Mesenchymal stem cell (in vitro differentiated cells and primary cell): ENCODE results near the gene CASTOR1.

ENCODE experiments used
- DNase-seq: peaks from one replicate; pipeline ENCODE4 v3.0.0-alpha.2; 2013
- H2AFZ ChIP-seq: one replicate; pipeline ENCODE4 v1.6.1; 2013; ENCODE audit warnings: low read depth, mild to moderate bottlenecking, control low read depth, inconsistent platforms, low read length, moderate library complexity
- H2AK5ac ChIP-seq: 2 replicates; pipeline ENCODE4 v1.6.1; 2013; ENCODE audit warnings: low read length, moderate library complexity, mild to moderate bottlenecking, inconsistent platforms; ENCODE audit not compliant: severe bottlenecking
- H2BK120ac ChIP-seq: one replicate; pipeline ENCODE4 v1.6.1; 2013; ENCODE audit warnings: low read depth, mild to moderate bottlenecking, inconsistent platforms, low read length, moderate library complexity
- H2BK12ac ChIP-seq, 2 experiments: one replicate each; pipeline ENCODE4 v1.6.1; 2013; ENCODE audit warnings: inconsistent platforms in 2 of 2, low read length in 2 of 2, mild to moderate bottlenecking in 2 of 2, moderate library complexity in 2 of 2, control low read depth in 1 of 2
- H2BK15ac ChIP-seq: one replicate; pipeline ENCODE4 v1.6.1; 2013; ENCODE audit warnings: mild to moderate bottlenecking, low read depth, inconsistent platforms; ENCODE audit not compliant: poor library complexity, severe bottlenecking
- H2BK5ac ChIP-seq: 2 replicates; pipeline ENCODE4 v1.6.1; 2013; ENCODE audit warnings: low read depth, mild to moderate bottlenecking, low read length, control low read depth, inconsistent platforms; ENCODE audit not compliant: poor library complexity, severe bottlenecking
- H3K14ac ChIP-seq, 2 experiments: one replicate each; pipeline ENCODE4 v1.6.1; 2013; ENCODE audit warnings: inconsistent platforms in 2 of 2, low read length in 2 of 2, control low read depth in 1 of 2, mild to moderate bottlenecking in 1 of 2, moderate library complexity in 1 of 2
- H3K18ac ChIP-seq, 2 experiments: one replicate each; pipeline ENCODE4 v1.6.1; 2013; ENCODE audit warnings: inconsistent platforms in 2 of 2, low read length in 2 of 2, control low read depth in 1 of 2, low read depth in 1 of 2, mild to moderate bottlenecking in 1 of 2
- H3K23ac ChIP-seq, 2 experiments: one replicate each; pipeline ENCODE4 v1.6.1; 2013; ENCODE audit warnings: inconsistent platforms in 2 of 2, low read length in 2 of 2, mild to moderate bottlenecking in 2 of 2, moderate library complexity in 2 of 2, control low read depth in 1 of 2
- H3K27ac ChIP-seq: 2 replicates; pipeline ENCODE4 v1.5.1; 2013; ENCODE audit warnings: mild to moderate bottlenecking, moderate library complexity, low read length, control low read depth, inconsistent platforms; ENCODE audit not compliant: poor library complexity, severe bottlenecking
- H3K27me3 ChIP-seq, 2 experiments: 2 replicates each; pipeline versions ENCODE4 v1.6.1 to v1.7.0; 2013; ENCODE audit warnings: low read length in 2 of 2, mild to moderate bottlenecking in 2 of 2, moderate library complexity in 2 of 2, control low read depth in 1 of 2, inconsistent platforms in 1 of 2; ENCODE audit not compliant: control insufficient read depth in 1 of 2, insufficient read depth in 1 of 2
- H3K36me3 ChIP-seq, 2 experiments: 2 replicates each; pipeline versions ENCODE4 v1.6.1 to v1.7.0; 2013; ENCODE audit warnings: low read length in 2 of 2, control low read depth in 1 of 2, inconsistent platforms in 1 of 2, low read depth in 1 of 2, mild to moderate bottlenecking in 1 of 2; ENCODE audit not compliant: insufficient read depth in 2 of 2, control insufficient read depth in 1 of 2
- H3K4ac ChIP-seq, 2 experiments: one replicate each; pipeline ENCODE4 v1.6.1; 2013; ENCODE audit warnings: inconsistent platforms in 2 of 2, low read length in 2 of 2, mild to moderate bottlenecking in 2 of 2, moderate library complexity in 2 of 2, control low read depth in 1 of 2, low read depth in 1 of 2
- H3K4me1 ChIP-seq: 2 replicates; pipeline ENCODE4 v1.6.1; 2013; ENCODE audit warnings: low read depth, low read length, control low read depth; ENCODE audit not compliant: control insufficient read depth, insufficient read depth
- H3K4me2 ChIP-seq: 2 replicates; pipeline ENCODE4 v1.6.1; 2013; ENCODE audit warnings: low read length, mild to moderate bottlenecking, inconsistent platforms; ENCODE audit not compliant: poor library complexity, severe bottlenecking
- H3K4me3 ChIP-seq, 2 experiments: 2 replicates each; pipeline versions ENCODE4 v1.5.1 to v1.7.0; 2013; ENCODE audit warnings: low read length in 2 of 2, mild to moderate bottlenecking in 2 of 2, control low read depth in 1 of 2, low read depth in 1 of 2; ENCODE audit not compliant: insufficient read depth in 1 of 2
- H3K79me1 ChIP-seq: replicated peaks from 2 replicates; pipeline ENCODE4 v1.6.1; 2013; ENCODE audit warnings: mild to moderate bottlenecking, control low read depth, low read length, inconsistent platforms; ENCODE audit not compliant: poor library complexity, severe bottlenecking
- H3K9ac ChIP-seq: 2 replicates; pipeline ENCODE4 v1.7.0; 2013; ENCODE audit warnings: mild to moderate bottlenecking, low read length, moderate library complexity
- H3K9me3 ChIP-seq: 2 replicates; pipeline ENCODE4 v1.7.0; 2013; ENCODE audit warnings: mild to moderate bottlenecking, low read length; ENCODE audit not compliant: control insufficient read depth
- H4K8ac ChIP-seq: one replicate; pipeline ENCODE4 v1.6.1; 2013; ENCODE audit warnings: inconsistent platforms, mild to moderate bottlenecking, low read length, moderate library complexity
- H4K91ac ChIP-seq: one replicate; pipeline ENCODE4 v1.6.1; 2013; ENCODE audit warnings: mild to moderate bottlenecking, low read length, inconsistent platforms
- WGBS: methylation state at CpG from one replicate; pipeline ENCODE4 v1.1.7; 2013; ENCODE audit warnings: mixed read lengths; 5-methylcytosine and 5-hydroxymethylcytosine counted together

The CASTOR1 gene

GRCh38 chr22:30297276-30297990 is 8.1 kb upstream of the CASTOR1 start:
- Histone ChIP-seq H2BK15ac (no peak overlapping the region), H2BK5ac (no peak overlapping the region), H3K14ac (no peak overlapping the region), H3K18ac (no peak overlapping the region), H2BK12ac (no peak overlapping the region), H3K9me3 (no peaks in the 10 kb centered on the region), H2BK120ac (no peak overlapping the region), H2AK5ac (no peak overlapping the region), H3K9ac (no peak overlapping the region), H4K91ac (no peak overlapping the region), H3K27ac (no peak overlapping the region), H3K4me3 (no peak overlapping the region), H4K8ac (no peak overlapping the region), H3K79me1 (peaks cover 65% of the 10 kb centered on the region), H3K36me3 (peaks cover 87 to 96% of the 10 kb centered on the region in 2 experiments), H3K23ac (no peak overlapping the region), H2AFZ (no peak overlapping the region), H3K4me1 (peaks cover 14% of the 10 kb centered on the region), H3K4ac (no peak overlapping the region), H3K4me2 (no peak overlapping the region), H3K27me3 (no peaks in the 10 kb centered on the region)
- WGBS = 93% methylated on average over 11 of the region's 11 CpGs
- DNase-seq = no peak

DNA sequence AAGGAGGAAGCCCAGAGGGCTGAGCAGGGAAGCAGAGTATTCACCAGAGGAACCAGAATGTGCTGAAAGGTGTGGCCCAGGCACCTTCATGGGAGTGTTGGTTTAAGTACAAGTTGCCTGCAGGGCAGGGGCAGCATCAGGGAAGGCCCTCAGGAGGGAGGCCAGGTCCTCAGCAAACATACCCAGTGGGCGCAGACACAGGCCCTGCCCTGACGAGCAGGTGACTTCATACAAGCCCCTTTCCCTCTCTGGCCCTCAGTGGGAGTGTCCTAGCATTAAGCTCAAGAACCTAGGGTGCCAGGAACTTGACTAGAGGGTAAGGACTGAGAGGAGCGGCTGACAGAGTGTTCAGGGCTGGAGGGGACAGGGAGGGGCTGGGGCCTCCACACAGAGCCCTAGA is 7.5 kb upstream of the CASTOR1 start:
- H4K91ac ChIP-seq = no peak overlapping the region
- H2AK5ac ChIP-seq = no peak overlapping the region
- peaks cover 63% of the 10 kb centered on the region for H3K79me1 ChIP-seq
- peaks cover 10% of the 10 kb centered on the region for H3K4me1 ChIP-seq
- H3K4me2 ChIP-seq = no peak overlapping the region
- no peak for DNase-seq
- H3K36me3 ChIP-seq = peaks cover 93 to 96% of the 10 kb centered on the region in 2 experiments
- H3K9ac ChIP-seq = no peak overlapping the region
- no peak overlapping the region for H3K4me3 ChIP-seq
- no peak overlapping the region for H3K4ac ChIP-seq
- no peak overlapping the region for H4K8ac ChIP-seq
- H3K27ac ChIP-seq = no peak overlapping the region
- no peaks in the 10 kb centered on the region for H3K27me3 ChIP-seq
- H3K9me3 ChIP-seq = no peaks in the 10 kb centered on the region
- no peak overlapping the region for H3K18ac ChIP-seq
- no peak overlapping the region for H2AFZ ChIP-seq
- no peak overlapping the region for H2BK120ac ChIP-seq
- H3K14ac ChIP-seq = no peak overlapping the region
- H2BK15ac ChIP-seq = no peak overlapping the region
- H2BK5ac ChIP-seq = no peak overlapping the region
- WGBS = 92% methylated on average over 3 of the region's 3 CpGs
- H3K23ac ChIP-seq = no peak overlapping the region
- H2BK12ac ChIP-seq = no peak overlapping the region

DNA sequence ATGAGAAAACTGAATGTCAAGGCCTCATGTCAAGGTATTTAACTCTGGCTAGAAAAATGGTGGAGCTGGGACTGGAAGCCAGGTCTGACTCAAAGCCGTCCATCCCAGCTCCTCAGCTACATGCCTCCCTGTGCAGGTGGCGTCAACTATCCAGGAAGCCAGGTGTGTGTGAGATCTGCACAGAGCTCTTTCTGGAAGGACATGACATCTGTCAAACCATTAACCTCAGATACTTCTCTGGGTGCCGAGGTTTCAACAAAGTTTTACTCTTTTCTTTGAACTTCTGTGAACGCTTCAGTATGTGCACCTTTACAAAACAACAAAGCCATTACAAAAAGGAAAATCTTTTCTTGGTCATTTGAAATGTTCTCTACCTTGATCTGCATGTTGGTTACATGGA is 7.0 kb upstream of the CASTOR1 start:
- H3K14ac ChIP-seq = no peak overlapping the region

GRCh38 chr22:30295576-30295975 is 6.3 kb upstream of the CASTOR1 start:
- WGBS = 85% methylated on average over 7 of the region's 7 CpGs
- DNase-seq = no peak
- Histone ChIP-seq H3K4me3 (peak overlapping the region in 1 of 2 experiments; percentile 4), H3K79me1 (peaks cover 52% of the 10 kb centered on the region), H3K23ac (no peak overlapping the region), H2BK12ac (no peak overlapping the region), H3K4me2 (no peak overlapping the region), H2AK5ac (no peak overlapping the region), H3K14ac (no peak overlapping the region), H2BK5ac (no peak overlapping the region), H3K27me3 (no peaks in the 10 kb centered on the region), H4K8ac (no peak overlapping the region), H2AFZ (no peak overlapping the region), H3K4me1 (peaks cover 16% of the 10 kb centered on the region), H3K4ac (no peak overlapping the region), H3K36me3 (peaks cover 88 to 92% of the 10 kb centered on the region in 2 experiments), H3K18ac (no peak overlapping the region), H2BK120ac (no peak overlapping the region), H2BK15ac (no peak overlapping the region), H3K9me3 (no peaks in the 10 kb centered on the region), H3K9ac (no peak overlapping the region), H4K91ac (no peak overlapping the region), H3K27ac (no peak overlapping the region)

More for the DNA sequence above, 7.0 kb upstream of the CASTOR1 start:
- Histone ChIP-seq H3K4me1 (peaks cover 9% of the 10 kb centered on the region), H2BK5ac (no peak overlapping the region), H3K4me2 (no peak overlapping the region), H3K27ac (no peak overlapping the region), H2BK12ac (no peak overlapping the region), H2BK15ac (no peak overlapping the region), H2AK5ac (no peak overlapping the region), H4K91ac (no peak overlapping the region), H3K23ac (no peak overlapping the region), H4K8ac (no peak overlapping the region), H2AFZ (no peak overlapping the region), H3K18ac (no peak overlapping the region), H3K36me3 (peaks cover 95 to 96% of the 10 kb centered on the region in 2 experiments), H2BK120ac (no peak overlapping the region), H3K9ac (no peak overlapping the region), H3K4ac (no peak overlapping the region), H3K9me3 (no peaks in the 10 kb centered on the region), H3K27me3 (no peaks in the 10 kb centered on the region), H3K79me1 (peaks cover 58% of the 10 kb centered on the region), H3K4me3 (no peak overlapping the region)
- WGBS = 99% methylated on average over 3 of the region's 4 CpGs
- DNase-seq = no peak
